Lung (tissue), 12 donors: ENCODE measurements around the gene DNAJC4. TPM values are rescaled to one million over a fixed set of nuclear protein-coding genes. Genes with fewer than 3 reads are reported as not detected.

ENCODE experiments used
- ATAC-seq: fragments of 200-7000 bp; cut with Tn5 transposase; one replicate; pipeline ENCODE4 v1.9.1; 2020; ENCODE audit warnings: moderate number of reproducible peaks; ENCODE audit not compliant: insufficient read depth, low FRiP score
- DNase-seq, 3 donors: peaks; one replicate each; pipeline ENCODE4 v3.0.0-alpha.2; 2013 to 2017
- H3K27ac ChIP-seq, 2 donors: one replicate each; pipeline ENCODE4 v1.5.1; 2013; ENCODE audit warnings: mild to moderate bottlenecking in 2 of 2, moderate library complexity in 2 of 2, control low read depth in 1 of 2, inconsistent platforms in 1 of 2, low read depth in 1 of 2, low read length in 1 of 2
- H3K27me3 ChIP-seq, 3 donors: one replicate each; pipeline ENCODE4 v1.5.1; 2013; ENCODE audit warnings: low read length in 2 of 3; ENCODE audit not compliant: control insufficient read depth in 3 of 3, insufficient read depth in 3 of 3
- H3K36me3 ChIP-seq, 4 donors: one replicate each; pipeline ENCODE4 v1.5.1; 2013; ENCODE audit warnings: low read length in 4 of 4, mild to moderate bottlenecking in 1 of 4, moderate library complexity in 1 of 4; ENCODE audit not compliant: control insufficient read depth in 4 of 4, insufficient read depth in 4 of 4
- H3K4me1 ChIP-seq, 5 donors: one replicate each; pipeline ENCODE4 v1.5.1; 2013; ENCODE audit warnings: low read length in 5 of 5, mild to moderate bottlenecking in 2 of 5, moderate library complexity in 1 of 5; ENCODE audit not compliant: control insufficient read depth in 5 of 5, insufficient read depth in 5 of 5
- H3K4me3 ChIP-seq: one replicate; pipeline ENCODE4 v1.5.1; 2013; ENCODE audit warnings: mild to moderate bottlenecking, control low read depth, moderate library complexity
- H3K9ac ChIP-seq, 2 donors: one replicate each; pipeline ENCODE4 v1.5.1; 2013; ENCODE audit warnings: low read length in 2 of 2, control low read depth in 1 of 2; ENCODE audit not compliant: insufficient read depth in 1 of 2
- H3K9me3 ChIP-seq, 4 donors: one replicate each; pipeline ENCODE4 v1.5.1; 2013; ENCODE audit warnings: low read length in 3 of 4, mild to moderate bottlenecking in 1 of 4, moderate library complexity in 1 of 4; ENCODE audit not compliant: control insufficient read depth in 4 of 4, insufficient read depth in 3 of 4
- WGBS, 2 donors: extraction: QIAGEN DNeasy Blood & Tissue Kit; methylation state at CpG; one replicate each; pipeline ENCODE4 v1.1.7; 2013; 5-methylcytosine and 5-hydroxymethylcytosine counted together
- polyA plus RNA-seq, 2 donors: library from polyadenylated mRNA; stranded (reverse); fragments of 200-250 nt; gene quantifications; one replicate each; pipeline ENCODE4 v1.2.1, GENCODE V29; 2013
- total RNA-seq, 2 donors: library from RNA; depleted of rRNA in 1 of 2; stranded (reverse); fragments of >200 nt in 1 of 2; gene quantifications; one replicate each; pipeline ENCODE4 v1.2.1, GENCODE V29; 2014 to 2021
- TF ChIP-seq, protein P1 (sequence below): IDR thresholded peaks from 2 replicates; pipeline ENCODE4 v1.5.1; 2012; ENCODE audit warnings: mild to moderate bottlenecking; ENCODE audit errors: control extremely low read depth, extremely low read depth
- donor health status: control.
- donor health status: control.
- donor health status: Bipolar disorder and iron deficiency.
- donor health status: healthy.
- donor health status: DM: yes; HTN: yes; CAD: no.

The DNAJC4 gene
- total and polyA plus RNA-seq, 4 donors: 22.7 to 58.4 (median 34.4) TPM

DNA sequence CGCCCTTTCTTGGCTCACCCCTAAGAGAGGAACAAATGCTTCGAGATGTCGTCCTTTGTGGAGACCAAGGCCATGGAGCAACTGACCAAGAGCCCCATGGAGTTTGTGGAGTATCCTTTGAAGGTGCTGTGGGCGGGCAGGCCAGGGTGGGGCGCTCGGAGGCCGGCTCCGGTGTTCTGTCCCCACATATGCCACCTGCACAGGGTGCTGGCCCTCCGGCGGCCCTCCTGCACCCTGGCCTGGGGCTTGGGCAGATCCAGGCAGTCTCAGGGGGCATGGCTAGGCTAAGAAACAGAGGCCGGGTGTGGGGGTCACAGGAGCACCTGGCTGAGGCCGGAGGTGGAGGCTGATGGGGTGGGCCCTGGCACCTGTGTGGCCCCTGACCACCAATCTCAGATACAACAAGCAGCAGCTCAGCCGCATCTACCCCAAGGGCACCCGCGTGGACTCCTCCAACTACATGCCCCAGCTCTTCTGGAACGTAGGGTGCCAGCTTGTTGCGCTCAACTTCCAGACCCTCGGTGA lies 31.3 kb downstream of the DNAJC4 start:
- no peaks in the 10 kb centered on the region for H3K4me1 ChIP-seq
- TF ChIP-seq, protein P1, sequence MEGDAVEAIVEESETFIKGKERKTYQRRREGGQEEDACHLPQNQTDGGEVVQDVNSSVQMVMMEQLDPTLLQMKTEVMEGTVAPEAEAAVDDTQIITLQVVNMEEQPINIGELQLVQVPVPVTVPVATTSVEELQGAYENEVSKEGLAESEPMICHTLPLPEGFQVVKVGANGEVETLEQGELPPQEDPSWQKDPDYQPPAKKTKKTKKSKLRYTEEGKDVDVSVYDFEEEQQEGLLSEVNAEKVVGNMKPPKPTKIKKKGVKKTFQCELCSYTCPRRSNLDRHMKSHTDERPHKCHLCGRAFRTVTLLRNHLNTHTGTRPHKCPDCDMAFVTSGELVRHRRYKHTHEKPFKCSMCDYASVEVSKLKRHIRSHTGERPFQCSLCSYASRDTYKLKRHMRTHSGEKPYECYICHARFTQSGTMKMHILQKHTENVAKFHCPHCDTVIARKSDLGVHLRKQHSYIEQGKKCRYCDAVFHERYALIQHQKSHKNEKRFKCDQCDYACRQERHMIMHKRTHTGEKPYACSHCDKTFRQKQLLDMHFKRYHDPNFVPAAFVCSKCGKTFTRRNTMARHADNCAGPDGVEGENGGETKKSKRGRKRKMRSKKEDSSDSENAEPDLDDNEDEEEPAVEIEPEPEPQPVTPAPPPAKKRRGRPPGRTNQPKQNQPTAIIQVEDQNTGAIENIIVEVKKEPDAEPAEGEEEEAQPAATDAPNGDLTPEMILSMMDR: no peak
- no peak overlapping the region for H3K9ac ChIP-seq
- DNase-seq (no peak), ATAC-seq (no peak)
- no peaks in the 10 kb centered on the region for H3K27me3 ChIP-seq
- H3K4me3 ChIP-seq: no peak overlapping the region
- H3K27ac ChIP-seq: no peak overlapping the region
- WGBS, 2 donors: 94 to 97% methylated on average over 18 of the region's 18 CpGs
- no peaks in the 10 kb centered on the region for H3K9me3 ChIP-seq
- peaks cover 2 to 79% (median 23%) of the 10 kb centered on the region in 4 donors for H3K36me3 ChIP-seq

GRCh38 chr11:64262271-64263002 lies 32.1 kb downstream of the DNAJC4 start:
- H3K27ac ChIP-seq: no peak overlapping the region
- TF ChIP-seq, protein P1: no peak
- 94 to 95% methylated on average over 42 of the region's 42 CpGs for WGBS, 2 donors
- H3K9ac ChIP-seq: no peak overlapping the region
- no peaks in the 10 kb centered on the region for H3K9me3 ChIP-seq
- ATAC-seq (no peak), DNase-seq (no peak)
- H3K27me3 ChIP-seq: no peaks in the 10 kb centered on the region
- H3K4me3 ChIP-seq: no peak overlapping the region
- H3K4me1 ChIP-seq: no peaks in the 10 kb centered on the region
- peaks cover 2 to 80% (median 22%) of the 10 kb centered on the region in 4 donors for H3K36me3 ChIP-seq

- TF ChIP-seq, protein P1: no peak
- Histone ChIP-seq H3K4me1 (peaks cover 0 to 5% (median 2%) of the 10 kb centered on the region in 5 donors), H3K36me3 (peaks cover 2 to 76% (median 20%) of the 10 kb centered on the region in 4 donors), H3K9me3 (no peaks in the 10 kb centered on the region), H3K9ac (no peak overlapping the region), H3K27me3 (no peaks in the 10 kb centered on the region), H3K27ac (no peak overlapping the region), H3K4me3 (no peak overlapping the region)
- DNase-seq (no peak), ATAC-seq (no peak)
- 86 to 87% methylated on average over 29 of the region's 29 CpGs for WGBS, 2 donors
These were observed 32.9 kb downstream of the DNAJC4 start for GRCh38 chr11:64263021-64263946.
